ENCODE measurements around the gene NUP133. TPM values are rescaled to one million over a fixed set of nuclear protein-coding genes. Genes with fewer than 3 reads are reported as not detected.

The NUP133 gene
- total and polyA plus RNA-seq, 2 donors (not counting 1 experiment from before 2014, with no cell fraction given) = 10.5 to 50.5 TPM

- Mint-ChIP-seq H3K4me1 (peaks cover 14% of the 10 kb centered on the region), H3K4me3 (peak overlapping the region; percentile 84), H3K9me3 (ENCODE audit: insufficient read depth) (no peaks in the 10 kb centered on the region), H3K27me3 (peaks cover 55% of the 10 kb centered on the region), H3K27ac (no peak overlapping the region)
- DNase-seq = peak; percentile 36
- H3K9ac ChIP-seq (ENCODE audit: low read length) = peak overlapping the region; percentile 27
- no peaks in the 10 kb centered on the region for H4K20me1 ChIP-seq (ENCODE audit: control insufficient read depth, insufficient read depth, low read length, poor library complexity, severe bottlenecking)
- peak overlapping the region; percentile 66 for H3K4me2 ChIP-seq (replicated peaks; ENCODE audit: low read depth, low read length, poor library complexity, severe bottlenecking)
- peaks cover 26 to 27% of the 10 kb centered on the region in 2 donors for H3K4me1 ChIP-seq (ENCODE audit: control insufficient read depth in 2 of 2, insufficient read depth in 2 of 2, low read length in 2 of 2)
- peaks cover 0 to 26% (median 0%) of the 10 kb centered on the region in 3 donors for H3K9me3 ChIP-seq (ENCODE audit: control extremely low read depth in 1 of 3, control insufficient read depth in 2 of 3, insufficient read depth in 1 of 3, low read length in 2 of 3)
- no peaks in the 10 kb centered on the region for H3K79me2 ChIP-seq (ENCODE audit: control insufficient read depth, insufficient read depth, low read length)
- 6% methylated on average over 11 of the region's 16 CpGs for WGBS (ENCODE audit: insufficient coverage)
- TF ChIP-seq EZH2 (IDR thresholded peaks at IDR 0.05; ENCODE audit: borderline replicate concordance, insufficient read depth, low read depth, low read length, poor library complexity, severe bottlenecking) = no peak
- TF ChIP-seq, protein P1, sequence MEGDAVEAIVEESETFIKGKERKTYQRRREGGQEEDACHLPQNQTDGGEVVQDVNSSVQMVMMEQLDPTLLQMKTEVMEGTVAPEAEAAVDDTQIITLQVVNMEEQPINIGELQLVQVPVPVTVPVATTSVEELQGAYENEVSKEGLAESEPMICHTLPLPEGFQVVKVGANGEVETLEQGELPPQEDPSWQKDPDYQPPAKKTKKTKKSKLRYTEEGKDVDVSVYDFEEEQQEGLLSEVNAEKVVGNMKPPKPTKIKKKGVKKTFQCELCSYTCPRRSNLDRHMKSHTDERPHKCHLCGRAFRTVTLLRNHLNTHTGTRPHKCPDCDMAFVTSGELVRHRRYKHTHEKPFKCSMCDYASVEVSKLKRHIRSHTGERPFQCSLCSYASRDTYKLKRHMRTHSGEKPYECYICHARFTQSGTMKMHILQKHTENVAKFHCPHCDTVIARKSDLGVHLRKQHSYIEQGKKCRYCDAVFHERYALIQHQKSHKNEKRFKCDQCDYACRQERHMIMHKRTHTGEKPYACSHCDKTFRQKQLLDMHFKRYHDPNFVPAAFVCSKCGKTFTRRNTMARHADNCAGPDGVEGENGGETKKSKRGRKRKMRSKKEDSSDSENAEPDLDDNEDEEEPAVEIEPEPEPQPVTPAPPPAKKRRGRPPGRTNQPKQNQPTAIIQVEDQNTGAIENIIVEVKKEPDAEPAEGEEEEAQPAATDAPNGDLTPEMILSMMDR (IDR thresholded peaks at IDR 0.05) = no peak
- no peak overlapping the region for H3K27ac ChIP-seq (ENCODE audit: low read length in 2 of 2)
- H2AFZ ChIP-seq (ENCODE audit: insufficient read depth, low read depth, low read length, poor library complexity, severe bottlenecking) = peak overlapping the region; percentile 42
- ChIA-PET CTCF (interaction anchor here (0.6 to 1.0 kb wide), 2 partner anchors 10 to 30 kb away, joined by 3 read pairs; no protein-coding TSS in a partner anchor), POLR2A (no interaction called here)
- H3K4me3 ChIP-seq (ENCODE audit: control extremely low read depth in 1 of 5, extremely low read depth in 1 of 5, insufficient read depth in 1 of 5, low read depth in 2 of 5, low read length in 4 of 5) = peak overlapping the region in 2 of 5 experiments; percentile 21 to 52
- ATAC-seq (ENCODE audit: low read depth) = no peak
- H3K27me3 ChIP-seq (replicated peaks in 1 of 4; ENCODE audit: control extremely low read depth in 1 of 4, control insufficient read depth in 3 of 4, insufficient read depth in 4 of 4, low read length in 3 of 4) = peaks cover 0 to 69% (median 50%) of the 10 kb centered on the region in 4 experiments
- intact Hi-C loops (cut with micrococcal nuclease) = no loop called here
- H3K36me3 ChIP-seq (replicated peaks in 1 of 2; ENCODE audit: control extremely low read depth in 1 of 2, control insufficient read depth in 1 of 2, extremely low read depth in 1 of 2, insufficient read depth in 2 of 2, low read length in 1 of 2) = no peaks in the 10 kb centered on the region
Observed at GRCh38 chr1:229430761-229431283, 77.3 kb downstream of the NUP133 start.

GRCh38 chr1:229428256-229428655, 79.9 kb downstream of the NUP133 start:
- Mint-ChIP-seq H3K27ac (no peak overlapping the region), H3K27me3 (peaks cover 62% of the 10 kb centered on the region), H3K9me3 (ENCODE audit: insufficient read depth) (peaks cover 6% of the 10 kb centered on the region), H3K4me3 (no peak overlapping the region), H3K4me1 (peaks cover 13% of the 10 kb centered on the region)
- no peak overlapping the region for H2AFZ ChIP-seq (ENCODE audit: insufficient read depth, low read depth, low read length, poor library complexity, severe bottlenecking)
- H3K79me2 ChIP-seq (ENCODE audit: control insufficient read depth, insufficient read depth, low read length) = no peaks in the 10 kb centered on the region
- no peak for DNase-seq
- intact Hi-C loops (cut with micrococcal nuclease) = no loop called here
- 70% methylated on average over 1 of the region's 3 CpGs for WGBS (ENCODE audit: insufficient coverage)
- no peaks in the 10 kb centered on the region for H4K20me1 ChIP-seq (ENCODE audit: control insufficient read depth, insufficient read depth, low read length, poor library complexity, severe bottlenecking)
- H3K27ac ChIP-seq (ENCODE audit: low read length in 2 of 2) = no peak overlapping the region
- TF ChIP-seq, protein P1 (IDR thresholded peaks at IDR 0.05) = no peak
- TF ChIP-seq EZH2 (IDR thresholded peaks at IDR 0.05; ENCODE audit: borderline replicate concordance, insufficient read depth, low read depth, low read length, poor library complexity, severe bottlenecking) = no peak
- peaks cover 3 to 22% (median 8%) of the 10 kb centered on the region in 3 donors for H3K9me3 ChIP-seq (ENCODE audit: control extremely low read depth in 1 of 3, control insufficient read depth in 2 of 3, insufficient read depth in 1 of 3, low read length in 2 of 3)
- no peak overlapping the region for H3K4me2 ChIP-seq (replicated peaks; ENCODE audit: low read depth, low read length, poor library complexity, severe bottlenecking)
- H3K9ac ChIP-seq (ENCODE audit: low read length) = no peak overlapping the region
- CTCF ChIA-PET = no interaction called here
- ATAC-seq (ENCODE audit: low read depth) = no peak
- H3K4me3 ChIP-seq (ENCODE audit: control extremely low read depth in 1 of 5, extremely low read depth in 1 of 5, insufficient read depth in 1 of 5, low read depth in 2 of 5, low read length in 4 of 5) = no peak overlapping the region
- POLR2A ChIA-PET = no interaction called here
- peaks cover 22 to 24% of the 10 kb centered on the region in 2 donors for H3K4me1 ChIP-seq (ENCODE audit: control insufficient read depth in 2 of 2, insufficient read depth in 2 of 2, low read length in 2 of 2)
- peaks cover 0 to 48% (median 36%) of the 10 kb centered on the region in 4 experiments for H3K27me3 ChIP-seq (replicated peaks in 1 of 4; ENCODE audit: control extremely low read depth in 1 of 4, control insufficient read depth in 3 of 4, insufficient read depth in 4 of 4, low read length in 3 of 4)
- H3K36me3 ChIP-seq (replicated peaks in 1 of 2; ENCODE audit: control extremely low read depth in 1 of 2, control insufficient read depth in 1 of 2, extremely low read depth in 1 of 2, insufficient read depth in 2 of 2, low read length in 1 of 2) = no peaks in the 10 kb centered on the region
